Breast epithelium (tissue), 3 donors: ENCODE measurements around the gene DYNC1LI2.

ENCODE experiments used
- CTCF ChIP-seq, 3 donors: fragments of 450-650 bp; IDR thresholded peaks; one replicate each; pipeline ENCODE4 v1.5.1; 2016 to 2017; ENCODE audit warnings: antibody characterized with exemption in 3 of 3, mild to moderate bottlenecking in 3 of 3, moderate library complexity in 3 of 3
- POLR2A ChIP-seq: fragments of 450-650 bp; IDR thresholded peaks from one replicate; pipeline ENCODE4 v1.6.1; 2016; ENCODE audit warnings: antibody characterized with exemption, mild to moderate bottlenecking, moderate library complexity
- POLR2AphosphoS5 ChIP-seq, 3 donors: sonication (generic); formaldehyde crosslinking; IDR thresholded peaks; one replicate each; pipeline ENCODE4 v1.6.1; 2017; ENCODE audit warnings: antibody characterized with exemption in 3 of 3

DNA sequence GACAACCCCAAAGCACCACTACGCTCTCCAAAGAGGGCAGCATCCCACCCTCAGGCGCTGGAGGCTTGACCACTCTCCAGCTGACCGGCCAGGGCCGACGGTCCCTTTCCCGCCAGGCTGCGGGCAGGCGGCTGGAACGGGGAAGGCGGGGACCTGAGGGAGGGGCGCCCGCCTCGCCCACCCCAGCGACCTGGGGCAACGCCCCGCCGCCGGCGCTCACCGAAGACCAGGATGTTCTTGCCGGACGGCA, 431 bp downstream of the DYNC1LI2 start:
- TF ChIP-seq CTCF (IDR thresholded peaks at IDR 0.05), result no peak
- no peak for TF ChIP-seq POLR2A
- no peak for TF ChIP-seq POLR2AphosphoS5 (IDR thresholded peaks at IDR 0.05)
